ENCODE measurements around the gene MDGA2. TPM values are rescaled to one million over a fixed set of nuclear protein-coding genes. Genes with fewer than 3 reads are reported as not detected.

Gene MDGA2
- total RNA-seq, 1 donor from 2014 or later, result not detected

DNA sequence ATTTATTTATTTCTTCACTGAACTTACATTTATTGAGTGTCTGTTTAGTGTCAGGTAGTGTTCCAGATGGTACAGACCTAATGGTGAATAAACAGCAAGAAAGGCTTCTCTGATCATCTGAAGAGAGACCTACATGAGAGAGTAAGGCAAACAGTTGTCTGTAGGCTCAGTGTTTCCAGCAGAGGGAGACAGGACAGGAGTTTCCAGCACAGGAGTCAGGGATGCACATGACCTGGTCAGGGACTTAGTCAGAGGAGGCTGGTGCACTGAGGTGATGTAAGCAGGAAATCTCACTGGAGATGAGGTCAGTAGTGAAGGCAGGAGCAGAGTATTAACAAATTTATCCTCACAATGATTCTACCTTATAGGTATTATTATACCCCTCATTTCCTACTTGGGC lies 233.2 kb downstream of the MDGA2 start:
- no peaks in the 10 kb centered on the region for H3K27me3 Mint-ChIP-seq
- H3K36me3 Mint-ChIP-seq (ENCODE audit: low read depth), result no peaks in the 10 kb centered on the region
- ATAC-seq (ENCODE audit: low read depth) (no peak), DNase-seq (no peak)
- H3K27ac Mint-ChIP-seq, result no peak overlapping the region
- CTCF ChIA-PET, result no interaction called here
- H3K4me1 Mint-ChIP-seq, result no peaks in the 10 kb centered on the region
- no peak overlapping the region for H3K4me3 Mint-ChIP-seq
- TF ChIP-seq, protein P1, sequence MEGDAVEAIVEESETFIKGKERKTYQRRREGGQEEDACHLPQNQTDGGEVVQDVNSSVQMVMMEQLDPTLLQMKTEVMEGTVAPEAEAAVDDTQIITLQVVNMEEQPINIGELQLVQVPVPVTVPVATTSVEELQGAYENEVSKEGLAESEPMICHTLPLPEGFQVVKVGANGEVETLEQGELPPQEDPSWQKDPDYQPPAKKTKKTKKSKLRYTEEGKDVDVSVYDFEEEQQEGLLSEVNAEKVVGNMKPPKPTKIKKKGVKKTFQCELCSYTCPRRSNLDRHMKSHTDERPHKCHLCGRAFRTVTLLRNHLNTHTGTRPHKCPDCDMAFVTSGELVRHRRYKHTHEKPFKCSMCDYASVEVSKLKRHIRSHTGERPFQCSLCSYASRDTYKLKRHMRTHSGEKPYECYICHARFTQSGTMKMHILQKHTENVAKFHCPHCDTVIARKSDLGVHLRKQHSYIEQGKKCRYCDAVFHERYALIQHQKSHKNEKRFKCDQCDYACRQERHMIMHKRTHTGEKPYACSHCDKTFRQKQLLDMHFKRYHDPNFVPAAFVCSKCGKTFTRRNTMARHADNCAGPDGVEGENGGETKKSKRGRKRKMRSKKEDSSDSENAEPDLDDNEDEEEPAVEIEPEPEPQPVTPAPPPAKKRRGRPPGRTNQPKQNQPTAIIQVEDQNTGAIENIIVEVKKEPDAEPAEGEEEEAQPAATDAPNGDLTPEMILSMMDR (IDR thresholded peaks at IDR 0.05), result no peak
- intact Hi-C loops (cut with micrococcal nuclease), result no loop called here
- no peaks in the 10 kb centered on the region for H3K9me3 Mint-ChIP-seq
- POLR2A ChIA-PET, result no interaction called here

GRCh38 chr14:47439953-47440352 lies 235.5 kb downstream of the MDGA2 start:
- no peaks in the 10 kb centered on the region for H3K27me3 Mint-ChIP-seq
- ATAC-seq (ENCODE audit: low read depth) (no peak), DNase-seq (no peak)
- H3K9me3 Mint-ChIP-seq, result no peaks in the 10 kb centered on the region
- H3K4me3 Mint-ChIP-seq, result no peak overlapping the region
- intact Hi-C loops (cut with micrococcal nuclease), result no loop called here
- ChIA-PET CTCF (no interaction called here), POLR2A (no interaction called here)
- H3K36me3 Mint-ChIP-seq (ENCODE audit: low read depth), result no peaks in the 10 kb centered on the region
- TF ChIP-seq, protein P1 (IDR thresholded peaks at IDR 0.05), result no peak
- H3K4me1 Mint-ChIP-seq, result no peaks in the 10 kb centered on the region
- no peak overlapping the region for H3K27ac Mint-ChIP-seq

GRCh38 chr14:47438650-47439140 lies 236.7 kb downstream of the MDGA2 start:
- no peak overlapping the region for H3K4me3 Mint-ChIP-seq
- TF ChIP-seq, protein P1 (IDR thresholded peaks at IDR 0.05), result no peak
- ATAC-seq (ENCODE audit: low read depth), result no peak
- no peak overlapping the region for H3K27ac Mint-ChIP-seq
- H3K36me3 Mint-ChIP-seq (ENCODE audit: low read depth), result no peaks in the 10 kb centered on the region
- DNase-seq, result no peak
- H3K27me3 Mint-ChIP-seq, result no peaks in the 10 kb centered on the region
- no peaks in the 10 kb centered on the region for H3K4me1 Mint-ChIP-seq
- intact Hi-C loops (cut with micrococcal nuclease), result no loop called here
- POLR2A ChIA-PET, result no interaction called here
- CTCF ChIA-PET, result no interaction called here
- no peaks in the 10 kb centered on the region for H3K9me3 Mint-ChIP-seq

DNA sequence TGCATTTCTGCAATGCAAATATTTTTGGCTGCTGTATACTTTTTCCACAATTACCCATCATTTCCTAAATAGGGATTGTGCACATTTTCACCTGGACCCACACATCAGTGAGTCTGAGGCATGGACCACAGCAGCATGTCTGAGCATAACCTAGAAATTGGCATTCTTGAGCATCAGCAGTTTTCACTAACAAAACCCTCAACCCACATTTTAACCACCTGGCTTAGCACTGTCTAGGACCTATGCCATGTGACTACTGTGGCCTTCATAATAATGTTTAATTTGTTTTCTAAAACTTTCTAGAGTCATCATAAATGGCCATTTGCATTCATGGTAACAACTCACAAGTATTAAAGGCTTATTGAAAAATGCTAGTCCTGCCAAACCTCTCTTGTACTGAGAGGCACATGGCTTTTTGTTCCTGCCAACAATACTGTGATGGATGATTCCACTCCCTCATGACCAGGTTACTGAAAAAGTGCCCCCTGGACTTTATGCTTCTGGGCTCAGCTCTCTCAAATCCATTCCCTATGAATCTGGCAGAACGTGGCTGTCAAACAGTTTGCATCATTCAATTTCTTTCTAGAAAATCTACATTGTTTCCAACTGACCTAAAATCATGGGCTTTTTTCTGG lies 240.0 kb downstream of the MDGA2 start:
- intact Hi-C loops (cut with micrococcal nuclease), result no loop called here
- no peaks in the 10 kb centered on the region for H3K9me3 Mint-ChIP-seq
- no peak overlapping the region for H3K4me3 Mint-ChIP-seq
- CTCF ChIA-PET, result no interaction called here
- no peak overlapping the region for H3K27ac Mint-ChIP-seq
- no peaks in the 10 kb centered on the region for H3K36me3 Mint-ChIP-seq (ENCODE audit: low read depth)
- DNase-seq, result no peak
- POLR2A ChIA-PET, result no interaction called here
- H3K4me1 Mint-ChIP-seq, result no peaks in the 10 kb centered on the region
- no peaks in the 10 kb centered on the region for H3K27me3 Mint-ChIP-seq
- TF ChIP-seq, protein P1 (IDR thresholded peaks at IDR 0.05), result no peak
- ATAC-seq (ENCODE audit: low read depth), result no peak

GRCh38 chr14:47427629-47428028 lies 247.8 kb downstream of the MDGA2 start:
- DNase-seq, result no peak
- no peaks in the 10 kb centered on the region for H3K9me3 Mint-ChIP-seq
- no peaks in the 10 kb centered on the region for H3K4me1 Mint-ChIP-seq
- ChIA-PET CTCF (no interaction called here), POLR2A (no interaction called here)
- no peak for ATAC-seq (ENCODE audit: low read depth)
- no peak overlapping the region for H3K4me3 Mint-ChIP-seq
- no peak overlapping the region for H3K27ac Mint-ChIP-seq
- intact Hi-C loops (cut with micrococcal nuclease), result no loop called here
- H3K36me3 Mint-ChIP-seq (ENCODE audit: low read depth), result no peaks in the 10 kb centered on the region
- TF ChIP-seq, protein P1 (IDR thresholded peaks at IDR 0.05), result no peak
- H3K27me3 Mint-ChIP-seq, result no peaks in the 10 kb centered on the region

All from activated B cell treated with CpG ODN at 0.5 μM for 24 hours (primary cell).